Measurements from ENCODE around the gene CLEC11A. TPM values are rescaled to one million over a fixed set of nuclear protein-coding genes. Genes with fewer than 3 reads are reported as not detected.

The CLEC11A gene
- total RNA-seq, 1 experiment from 2014 or later = 1.1 TPM

GRCh38 chr19:50711805-50712204 is 11.4 kb upstream of the CLEC11A start:
- Mint-ChIP-seq H3K36me3 (ENCODE audit: insufficient read depth, unreplicated experiment) (no peaks in the 10 kb centered on the region), H3K4me1 (ENCODE audit: low read depth, unreplicated experiment) (no peaks in the 10 kb centered on the region), H3K4me3 (ENCODE audit: unreplicated experiment) (no peak overlapping the region), H3K27ac (ENCODE audit: unreplicated experiment) (no peak overlapping the region), H3K27me3 (ENCODE audit: insufficient read depth, unreplicated experiment) (peaks cover 47% of the 10 kb centered on the region), H3K9me3 (ENCODE audit: unreplicated experiment) (no peaks in the 10 kb centered on the region)
- intact Hi-C loops (cut with micrococcal nuclease; ENCODE audit: unreplicated experiment) = no loop called here
- H3K9me3 ChIP-seq = no peaks in the 10 kb centered on the region
- no peaks in the 10 kb centered on the region for H3K36me3 ChIP-seq (ENCODE audit: control insufficient read depth, insufficient read depth, low read length)
- POLR2A ChIA-PET = no interaction called here
- H3K4me3 ChIP-seq (ENCODE audit: low read depth, low read length) = no peak overlapping the region
- no TSS peak for BruUV-seq (replicated peaks)
- no peak for TF ChIP-seq CTCF (IDR thresholded peaks at IDR 0.05; ENCODE audit: insufficient read depth in 1 of 2, low read depth in 1 of 2, low read length in 1 of 2, severe bottlenecking in 1 of 2, unreplicated experiment in 1 of 2)
- CTCF ChIA-PET = no interaction called here
- DNase-seq = no peak
- H3K4me1 ChIP-seq = no peaks in the 10 kb centered on the region
- H3K27me3 ChIP-seq (replicated peaks; ENCODE audit: control insufficient read depth, insufficient read depth, low read length) = no peaks in the 10 kb centered on the region

- ChIA-PET POLR2A (no interaction called here), CTCF (no interaction called here)
These were observed 10.3 kb upstream of the CLEC11A start for GRCh38 chr19:50712833-50713232.

DNA sequence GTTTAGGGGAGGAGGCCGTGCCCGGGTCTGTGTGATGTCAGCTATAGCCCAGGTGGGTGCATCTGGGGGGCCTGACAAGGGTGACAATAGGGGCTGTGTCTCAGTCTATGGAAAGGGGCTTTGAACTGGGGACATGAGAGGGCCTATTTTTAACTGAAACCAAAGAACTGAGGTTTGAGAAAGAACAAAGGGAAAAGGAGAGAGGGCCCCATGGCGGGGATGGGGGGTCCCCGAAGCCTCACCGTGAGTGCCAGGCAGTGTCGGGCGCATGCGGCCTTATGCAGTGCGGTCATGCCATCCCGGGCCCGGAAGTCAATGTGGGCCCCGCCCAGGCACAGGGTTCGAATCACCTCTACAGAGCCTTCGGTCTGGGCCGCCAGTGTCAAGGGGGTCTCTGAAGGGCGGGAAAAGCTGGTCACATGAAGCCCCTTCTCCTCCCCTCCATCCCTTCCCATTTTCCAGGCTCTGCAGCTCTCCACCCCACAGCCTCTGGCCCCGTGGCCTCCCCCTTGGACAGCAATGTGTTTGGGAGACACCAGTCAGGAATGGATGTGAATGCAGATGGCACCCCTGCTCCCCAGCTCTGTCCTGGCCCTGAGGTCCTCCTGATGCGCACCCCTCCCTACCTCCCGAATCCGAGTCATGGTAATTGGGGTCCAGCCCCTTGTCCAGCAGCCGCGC is 9.5 kb upstream of the CLEC11A start:
- intact Hi-C loops (cut with micrococcal nuclease; ENCODE audit: unreplicated experiment) = no loop called here
- Mint-ChIP-seq H3K4me3 (ENCODE audit: unreplicated experiment) (no peak overlapping the region), H3K27ac (ENCODE audit: unreplicated experiment) (no peak overlapping the region), H3K27me3 (ENCODE audit: insufficient read depth, unreplicated experiment) (peaks cover 53% of the 10 kb centered on the region), H3K9me3 (ENCODE audit: unreplicated experiment) (no peaks in the 10 kb centered on the region), H3K36me3 (ENCODE audit: insufficient read depth, unreplicated experiment) (no peaks in the 10 kb centered on the region), H3K4me1 (ENCODE audit: low read depth, unreplicated experiment) (no peaks in the 10 kb centered on the region)
- CTCF ChIA-PET = no interaction called here
- DNase-seq = no peak
- Histone ChIP-seq H3K27me3 (replicated peaks; ENCODE audit: control insufficient read depth, insufficient read depth, low read length) (peaks cover 2% of the 10 kb centered on the region), H3K9me3 (no peaks in the 10 kb centered on the region), H3K4me3 (ENCODE audit: low read depth, low read length) (no peak overlapping the region), H3K4me1 (no peaks in the 10 kb centered on the region), H3K36me3 (ENCODE audit: control insufficient read depth, insufficient read depth, low read length) (no peaks in the 10 kb centered on the region)
- POLR2A ChIA-PET = no interaction called here
- BruUV-seq (replicated peaks) = no TSS peak
- TF ChIP-seq CTCF (IDR thresholded peaks at IDR 0.05; ENCODE audit: insufficient read depth in 1 of 2, low read depth in 1 of 2, low read length in 1 of 2, severe bottlenecking in 1 of 2, unreplicated experiment in 1 of 2) = no peak

More at GRCh38 chr19:50712833-50713232, 10.3 kb upstream of the CLEC11A start:
- H3K9me3 ChIP-seq = no peaks in the 10 kb centered on the region
- BruUV-seq (replicated peaks) = no TSS peak
- Mint-ChIP-seq H3K36me3 (ENCODE audit: insufficient read depth, unreplicated experiment) (no peaks in the 10 kb centered on the region), H3K4me3 (ENCODE audit: unreplicated experiment) (no peak overlapping the region), H3K4me1 (ENCODE audit: low read depth, unreplicated experiment) (no peaks in the 10 kb centered on the region), H3K9me3 (ENCODE audit: unreplicated experiment) (no peaks in the 10 kb centered on the region), H3K27ac (ENCODE audit: unreplicated experiment) (no peak overlapping the region), H3K27me3 (ENCODE audit: insufficient read depth, unreplicated experiment) (peaks cover 53% of the 10 kb centered on the region)
- intact Hi-C loops (cut with micrococcal nuclease; ENCODE audit: unreplicated experiment) = no loop called here
- H3K4me3 ChIP-seq (ENCODE audit: low read depth, low read length) = no peak overlapping the region
- no peaks in the 10 kb centered on the region for H3K4me1 ChIP-seq
- no peak for TF ChIP-seq CTCF (IDR thresholded peaks at IDR 0.05; ENCODE audit: insufficient read depth in 1 of 2, low read depth in 1 of 2, low read length in 1 of 2, severe bottlenecking in 1 of 2, unreplicated experiment in 1 of 2)
- H3K36me3 ChIP-seq (ENCODE audit: control insufficient read depth, insufficient read depth, low read length) = no peaks in the 10 kb centered on the region
- peaks cover 2% of the 10 kb centered on the region for H3K27me3 ChIP-seq (replicated peaks; ENCODE audit: control insufficient read depth, insufficient read depth, low read length)
- no peak for DNase-seq
